HepG2 (cell line): ENCODE measurements around the gene INAFM2. TPM values are rescaled to one million over a fixed set of nuclear protein-coding genes. Genes with fewer than 3 reads are reported as not detected.

Source experiments
- ATAC-seq: fragments of 200-7000 bp; cut with Tn5 transposase; 3 replicates; pipeline ENCODE4 v1.9.1; 2020; ENCODE audit warnings: mild to moderate bottlenecking, moderate library complexity
- BruUV-seq: library from RNA; stranded (reverse); fragments of 400-500 nt; replicated peaks from 2 replicates; lab custom pipeline; 2021; lab: Mats Ljungman, UMichigan
- CTCF ChIA-PET: fragments of 300-600 bp; formaldehyde crosslinking; extraction: SDS; loops from one replicate; lab custom pipeline; 2021; ENCODE audit warnings: low total read pairs, inconsistent platforms, low intra/inter-chr PET ratio; lab: Yijun Ruan, JAX
- POLR2A ChIA-PET: fragments of 350-600 bp; sonication (Branson Sonifier 250); formaldehyde crosslinking; loops from one replicate; lab custom pipeline; 2020; ENCODE audit warnings: antibody characterized with exemption, inconsistent platforms; lab: Yijun Ruan, JAX
- DNase-seq: peaks from one replicate; pipeline ENCODE4 v3.0.0-alpha.2; 2015; ENCODE audit warnings: low spot score
- FAIRE-seq: peaks from 3 replicates; lab custom pipeline; 2011; peaks lifted over from hg19 to GRCh38; lab: Jason Lieb, UNC
- H2AFZ ChIP-seq: one replicate; pipeline ENCODE4 v1.6.1; 2011; ENCODE audit warnings: low read length, inconsistent platforms
- H3K27ac ChIP-seq: fragments of 300-600 bp; 3 replicates; pipeline ENCODE4 v1.8.0; 2011; ENCODE audit warnings: mixed run types, mild to moderate bottlenecking, mixed read lengths, low read length, inconsistent platforms; ENCODE audit not compliant: insufficient read depth; ENCODE audit errors: extremely low read length
- H3K27me3 ChIP-seq, 2 experiments: fragments of 200-600 bp in 1 of 2; 2 replicates in 1 of 2; 3 replicates in 1 of 2; pipeline versions ENCODE4 v1.6.0 to v1.8.0; 2011; ENCODE audit warnings: low read length in 2 of 2, mild to moderate bottlenecking in 2 of 2, moderate library complexity in 2 of 2, inconsistent platforms in 1 of 2; ENCODE audit not compliant: insufficient read depth in 2 of 2, control insufficient read depth in 1 of 2
- H3K36me3 ChIP-seq, 2 experiments: fragments of 200-600 bp in 1 of 2; replicated peaks in 1 of 2; 2 replicates in 1 of 2; 3 replicates in 1 of 2; pipeline versions ENCODE4 v1.5.1 to v1.8.0; 2011; ENCODE audit warnings: low read length in 2 of 2, inconsistent platforms in 1 of 2; ENCODE audit not compliant: insufficient read depth in 2 of 2, control insufficient read depth in 1 of 2
- H3K4me1 ChIP-seq: 2 replicates; pipeline ENCODE4 v1.5.1; 2012; ENCODE audit warnings: low read length, inconsistent platforms; ENCODE audit not compliant: insufficient read depth
- H3K4me2 ChIP-seq: 2 replicates; pipeline ENCODE4 v1.6.0; 2011; ENCODE audit warnings: low read depth, low read length, inconsistent platforms
- H3K4me3 ChIP-seq, 3 experiments: fragments of 200-600 bp in 1 of 3; sonication (generic), shearing (Covaris generic) in 1 of 3; replicated peaks in 1 of 3; 2 replicates each; pipeline ENCODE4 v1.5.1; 2011 to 2016; ENCODE audit warnings: low read length in 3 of 3, inconsistent platforms in 2 of 3, low read depth in 2 of 3, mild to moderate bottlenecking in 2 of 3, control low read depth in 1 of 3, mixed read lengths in 1 of 3; ENCODE audit not compliant: insufficient read depth in 1 of 3
- H3K79me2 ChIP-seq: one replicate; pipeline ENCODE4 v1.6.1; 2011; ENCODE audit warnings: low read length, inconsistent platforms; ENCODE audit not compliant: insufficient read depth
- H3K9ac ChIP-seq: 2 replicates; pipeline ENCODE4 v1.6.0; 2011; ENCODE audit warnings: mild to moderate bottlenecking, low read depth, low read length, inconsistent platforms; ENCODE audit not compliant: insufficient read depth
- H3K9me3 ChIP-seq: 2 replicates; pipeline ENCODE4 v1.5.1; 2012; ENCODE audit warnings: mild to moderate bottlenecking, low read length
- H4K20me1 ChIP-seq: 2 replicates; pipeline ENCODE4 v1.6.0; 2011; ENCODE audit warnings: inconsistent platforms, mild to moderate bottlenecking, low read length, moderate library complexity; ENCODE audit not compliant: insufficient read depth
- BHLHE40 ChIP-seq: IDR thresholded peaks from 2 replicates; pipeline ENCODE4 v1.6.1; 2011; ENCODE audit warnings: low read length, improper control_type of control experiment
- CTCF ChIP-seq: sonication (generic); formaldehyde crosslinking; IDR thresholded peaks from 2 replicates; pipeline ENCODE4 v1.5.0; 2020; ENCODE audit warnings: mild to moderate bottlenecking, missing genetic modification reagents, moderate library complexity
- ERF ChIP-seq: IDR thresholded peaks from 2 replicates; pipeline ENCODE4 v1.6.1; 2018; ENCODE audit warnings: missing biosample characterization, missing genetic modification reagents
- FIP1L1 ChIP-seq: fragments of 200-400 bp; formaldehyde crosslinking; IDR thresholded peaks from 2 replicates; pipeline ENCODE4 v1.6.1; 2018; ENCODE audit warnings: low read depth, mild to moderate bottlenecking, low read length, moderate library complexity, borderline replicate concordance; ENCODE audit not compliant: insufficient read depth
- HNRNPL ChIP-seq: fragments of 200-400 bp; formaldehyde crosslinking; IDR thresholded peaks from 2 replicates; pipeline ENCODE4 v1.6.1; 2017; ENCODE audit warnings: mild to moderate bottlenecking, low read depth, low read length
- KAT2B ChIP-seq: fragments of 150-350 bp; IDR thresholded peaks from 2 replicates; pipeline ENCODE4 v1.6.1; 2014; ENCODE audit warnings: low read depth, low read length, borderline replicate concordance
- MYC ChIP-seq: sonication (generic); formaldehyde crosslinking; IDR thresholded peaks from 2 replicates; pipeline ENCODE4 v1.9.0; 2021; ENCODE audit warnings: missing genetic modification reagents, borderline replicate concordance
- PATZ1 ChIP-seq: sonication (generic); formaldehyde crosslinking; IDR thresholded peaks from 2 replicates; pipeline ENCODE4 v1.4.0; 2020; ENCODE audit warnings: missing genetic modification reagents
- SKI ChIP-seq: fragments of 450-650 bp; IDR thresholded peaks from one replicate; pipeline ENCODE4 v1.6.1; 2018; ENCODE audit warnings: mild to moderate bottlenecking; ENCODE audit not compliant: partially characterized antibody
- SMC3 ChIP-seq: IDR thresholded peaks from 2 replicates; pipeline ENCODE4 v1.6.1; 2011; ENCODE audit warnings: low read length, improper control_type of control experiment
- SP1 ChIP-seq, 2 experiments: fragments of 450-650 bp in 1 of 2; sonication (generic) in 1 of 2; formaldehyde crosslinking in 1 of 2; IDR thresholded peaks; 2 replicates each; pipeline versions ENCODE4 v1.4.0 to v1.6.1; 2016 to 2020; ENCODE audit warnings: missing genetic modification reagents in 1 of 2
- STAG1 ChIP-seq: sonication (generic); formaldehyde crosslinking; IDR thresholded peaks from 2 replicates; pipeline ENCODE4 v1.4.0; 2020; ENCODE audit warnings: missing genetic modification reagents
- THYN1 ChIP-seq: sonication (generic); formaldehyde crosslinking; IDR thresholded peaks from 2 replicates; pipeline ENCODE4 v1.8.1; 2023; ENCODE audit warnings: low read depth, mild to moderate bottlenecking, moderate library complexity, missing genetic modification reagents, borderline replicate concordance
- XRCC5 ChIP-seq: fragments of 200-400 bp; formaldehyde crosslinking; optimal IDR thresholded peaks from 2 replicates; pipeline ENCODE3; 2017; ENCODE audit warnings: mild to moderate bottlenecking, low read length
- ZEB1 ChIP-seq: IDR thresholded peaks from 2 replicates; pipeline ENCODE4 v1.6.1; 2012; ENCODE audit warnings: mild to moderate bottlenecking, low read depth, inconsistent platforms; ENCODE audit not compliant: insufficient replicate concordance
- ZMYM4 ChIP-seq: sonication (generic); formaldehyde crosslinking; IDR thresholded peaks from 2 replicates; pipeline ENCODE4 v1.8.1; 2023; ENCODE audit warnings: mild to moderate bottlenecking, missing genetic modification reagents
- ZNF710 ChIP-seq: sonication (generic); formaldehyde crosslinking; IDR thresholded peaks from 2 replicates; pipeline ENCODE4 v1.5.0; 2020; ENCODE audit warnings: mild to moderate bottlenecking, missing genetic modification reagents, borderline replicate concordance
- ZNF713 ChIP-seq: sonication (generic); formaldehyde crosslinking; IDR thresholded peaks from 2 replicates; pipeline ENCODE4 v1.4.0; 2020; ENCODE audit warnings: mild to moderate bottlenecking, missing genetic modification reagents
- WGBS: methylation state at CpG from one replicate; pipeline ENCODE4 v1.1.6; 2017; ENCODE audit warnings: low lambda C conversion rate; 5-methylcytosine and 5-hydroxymethylcytosine counted together
- in situ Hi-C: cut with HindIII; loops from 2 replicates; pipeline ENCODE4 v1.10.0; 2017; ENCODE audit warnings: low pct_unique_long_range_greater_than_20kb; ENCODE audit not compliant: extremely low pct_ligation_motif_present
- intact Hi-C: fragments of 100-400 bp; cut with micrococcal nuclease; formaldehyde crosslinking; loops from one replicate; pipeline ENCODE4 v1.10.0; 2022; ENCODE audit not compliant: unreplicated experiment
- polyA plus RNA-seq, 8 experiments: library from polyadenylated mRNA; depleted of rRNA in 3 of 8; stranded (reverse) in 7 of 8; unstranded in 1 of 8; fragments of >200 nt; fragmentation: Illumina TruSeq in 4 of 8; extraction: Trizol in 4 of 8; gene quantifications; 2 replicates each; pipeline versions ENCODE4 v1.2.1 to v1.2.3, GENCODE V29; 2011 to 2016; ENCODE audit warnings: low read depth in 4 of 8, missing spikeins in 1 of 8, mixed read lengths in 1 of 8; ENCODE audit not compliant: insufficient read depth in 1 of 8
- total RNA-seq, 5 experiments: library from RNA; depleted of rRNA; stranded (reverse); fragments of >200 nt; fragmentation: Illumina TruSeq; extraction: Trizol; gene quantifications; 2 replicates each; pipeline ENCODE4 v1.2.3, GENCODE V29; 2016; ENCODE audit warnings: low read depth in 1 of 5

The INAFM2 gene
- total and polyA plus RNA-seq, 2 of the 13 experiments (the other 11 are each of a cell fraction or from before 2014, with no cell fraction given) = 5.5 to 6.5 TPM

GRCh38 chr15:40344631-40345120 lies 21.2 kb downstream of the INAFM2 start:
- ChIA-PET CTCF (interaction anchor here (1.3 to 1.9 kb wide), 3 partner anchors 10 to 77 kb away, joined by 5 to 11 read pairs (median 7); no protein-coding TSS in a partner anchor), POLR2A (interaction anchor here (2.1 kb wide), 1 partner anchor 22 kb away, joined by 5 read pairs; the partner anchor contains the start of gene INAFM2)
- 0% methylated on average over 3 of the region's 15 CpGs for WGBS
- Histone ChIP-seq H3K27me3 (no peaks in the 10 kb centered on the region; a peak in 1 of 5 replicates), H3K4me2 (no peak overlapping the region), H3K9me3 (no peaks in the 10 kb centered on the region), H3K36me3 (no peaks in the 10 kb centered on the region), H3K4me1 (peaks cover 83% of the 10 kb centered on the region), H3K79me2 (no peaks in the 10 kb centered on the region), H3K9ac (no peak overlapping the region), H4K20me1 (no peaks in the 10 kb centered on the region), H2AFZ (no peak overlapping the region), H3K4me3 (peak overlapping the region in 1 of 3 experiments; percentile 2; a peak in 1 of 6 replicates), H3K27ac (no peak overlapping the region)
- FAIRE-seq (peak; percentile 56), ATAC-seq (peak; percentile 4; the same call in 1 of the 3 replicates), DNase-seq (peak; percentile 45)
- no TSS peak for BruUV-seq
- in situ Hi-C loops (loop anchor here (5.0 kb wide), 1 partner anchor 78 kb away; no protein-coding TSS in a partner anchor), intact Hi-C loops (loop anchor here (1.0 kb wide), 1 partner anchor 78 kb away; no protein-coding TSS in a partner anchor)
- no peak for TF ChIP-seq SP1 (IDR thresholded peaks at IDR 0.05)
- peak; percentile 27; the same call in 1 of the 2 replicates for TF ChIP-seq SP1 (CRISPR knock-in tag; IDR thresholded peaks at IDR 0.05)
- no peak for TF ChIP-seq ZNF710 (CRISPR knock-in tag)
- TF ChIP-seq HNRNPL = peak; percentile 67; the same call in 1 of the 2 replicates
- no peak for TF ChIP-seq SKI
- peak; percentile 71 for TF ChIP-seq STAG1 (CRISPR knock-in tag)
- no peak for TF ChIP-seq KAT2B
- peak; percentile 86 for TF ChIP-seq CTCF (CRISPR knock-in tag)
- no peak for TF ChIP-seq MYC (CRISPR knock-in tag)
- no peak for TF ChIP-seq ZMYM4
- TF ChIP-seq PATZ1 (CRISPR knock-in tag) = peak; percentile 39
- no peak for TF ChIP-seq BHLHE40
- no peak for TF ChIP-seq THYN1 (CRISPR knock-in tag)
- TF ChIP-seq SMC3 = peak; percentile 60
- no peak for TF ChIP-seq ZNF713
- no peak for TF ChIP-seq FIP1L1
- TF ChIP-seq XRCC5 = peak; percentile 77
- TF ChIP-seq ERF (CRISPR knock-in tag) = no peak
- TF ChIP-seq ZEB1 = no peak
